Left lung (tissue), 10 donors: ENCODE measurements around the gene MYADML2. TPM values are rescaled to one million over a fixed set of nuclear protein-coding genes. Genes with fewer than 3 reads are reported as not detected.
A peak's percentile ranks its signal among the peaks of the same experiment; 100 is the strongest.

Source experiments
- ATAC-seq: fragments of 200-7000 bp; cut with Tn5 transposase; one replicate; pipeline ENCODE4 v1.9.1; 2020; ENCODE audit warnings: moderate library complexity
- DNase-seq, 4 donors: peaks; one replicate each; pipeline ENCODE4 v3.0.0-alpha.2; 2013 to 2020
- H3K27ac ChIP-seq, 2 donors: fragments of 200-600 bp; sonication (generic) in 1 of 2; one replicate each; pipeline versions ENCODE4 v1.5.0 to v1.8.0; 2020 to 2021
- H3K27me3 ChIP-seq, 2 donors: fragments of 200-600 bp; sonication (generic) in 1 of 2; one replicate each; pipeline versions ENCODE4 v1.5.0 to v1.8.0; 2020 to 2021
- H3K36me3 ChIP-seq, 2 donors: fragments of 200-600 bp; sonication (generic) in 1 of 2; one replicate each; pipeline versions ENCODE4 v1.5.0 to v1.8.0; 2020 to 2021
- H3K4me1 ChIP-seq, 2 donors: fragments of 200-600 bp; one replicate each; pipeline ENCODE4 v1.8.0; 2021
- H3K4me3 ChIP-seq, 2 donors: fragments of 200-600 bp; sonication (generic) in 1 of 2; one replicate each; pipeline versions ENCODE4 v1.5.0 to v1.8.0; 2020 to 2021; ENCODE audit warnings: mild to moderate bottlenecking in 1 of 2
- H3K9me3 ChIP-seq, 2 donors: fragments of 200-600 bp; sonication (generic) in 1 of 2; one replicate each; pipeline versions ENCODE4 v1.5.0 to v1.8.0; 2020 to 2021
- intact Hi-C, 2 donors: fragments of 100-400 bp; cut with DNase I; formaldehyde crosslinking; loops; one replicate each; pipeline versions ENCODE4 v1.11.2 to v1.14.2; 2022
- polyA plus RNA-seq, 6 donors: library from polyadenylated mRNA; unstranded; fragments of 120-200 nt; gene quantifications; one replicate each; pipeline ENCODE4 v1.2.1, GENCODE V29; 2013; ENCODE audit not compliant: insufficient read length in 6 of 6
- total RNA-seq, 2 donors: library from RNA; stranded (reverse); fragmentation: NEBNext Ultra II Directional; extraction: Animal tissue kit (Norgen Biotek cat#: 25700); gene quantifications; one replicate each; pipeline ENCODE4 v1.2.1, GENCODE V29; 2021
- TF ChIP-seq, protein P1 (sequence below), 2 donors: fragments of 200-600 bp; sonication (generic) in 1 of 2; IDR thresholded peaks; one replicate each; pipeline versions ENCODE4 v1.5.0 to v1.8.0; 2021; ENCODE audit warnings: antibody characterized with exemption in 2 of 2
- donor health status: DM: no; HTN: yes; CAD: no.
- donor health status: DM: no; HTN: no; CAD: no.

Gene MYADML2
- total and polyA plus RNA-seq, 8 donors, result 0.08 to 0.20 (median 0.09) TPM; not detected in 3

DNA sequence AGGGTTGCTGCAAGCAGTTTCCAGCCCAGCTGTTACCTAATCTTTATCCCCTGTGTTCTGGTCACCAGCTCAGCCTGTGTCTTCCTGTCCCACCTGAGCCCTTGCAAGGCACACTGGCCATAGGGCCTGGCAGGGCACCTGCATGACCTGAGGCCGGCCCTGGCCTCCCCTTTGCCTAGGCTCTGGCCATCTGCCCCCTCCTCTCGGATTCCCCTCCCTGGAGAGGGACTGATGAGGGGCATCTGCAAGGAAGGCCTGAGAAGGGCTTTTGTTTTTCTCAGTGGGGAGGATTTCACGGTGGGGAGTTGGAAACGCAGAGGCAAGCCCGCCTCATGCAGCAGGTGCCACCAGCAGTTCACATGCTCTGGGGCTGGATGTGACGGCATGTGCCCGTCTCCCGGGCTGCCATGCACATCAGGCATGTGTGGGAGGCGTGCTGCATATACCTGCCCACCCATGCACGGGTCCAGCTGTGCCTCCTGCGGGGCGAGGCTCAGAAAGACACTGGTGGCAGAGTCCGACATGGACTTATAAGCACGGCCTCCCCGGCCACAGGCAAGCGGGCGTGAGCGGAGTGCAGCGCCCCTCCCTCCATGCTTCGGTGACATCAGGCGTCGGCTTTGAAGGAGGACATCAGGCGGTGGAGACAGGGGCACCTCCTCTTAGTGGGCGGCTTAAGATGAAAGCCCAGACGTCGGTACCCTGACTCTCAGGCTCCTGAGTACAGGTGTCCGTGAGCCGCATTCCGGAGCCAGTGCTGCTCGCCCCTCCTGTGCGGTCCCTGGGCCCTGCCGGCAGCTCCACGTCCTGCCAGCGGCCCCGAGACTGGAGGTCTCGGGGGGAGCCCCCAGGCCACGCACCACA is 46.9 kb upstream of the MYADML2 start:
- Histone ChIP-seq H3K4me3 (no peak overlapping the region), H3K27ac (no peak overlapping the region), H3K9me3 (no peaks in the 10 kb centered on the region), H3K4me1 (peaks cover 18 to 32% of the 10 kb centered on the region in 2 donors), H3K36me3 (peaks cover 0 to 32% of the 10 kb centered on the region in 2 donors), H3K27me3 (no peaks in the 10 kb centered on the region)
- intact Hi-C loops, result no loop called here
- ATAC-seq (no peak), DNase-seq (peak in 1 of 4 donors; percentile 59)
- TF ChIP-seq, protein P1, sequence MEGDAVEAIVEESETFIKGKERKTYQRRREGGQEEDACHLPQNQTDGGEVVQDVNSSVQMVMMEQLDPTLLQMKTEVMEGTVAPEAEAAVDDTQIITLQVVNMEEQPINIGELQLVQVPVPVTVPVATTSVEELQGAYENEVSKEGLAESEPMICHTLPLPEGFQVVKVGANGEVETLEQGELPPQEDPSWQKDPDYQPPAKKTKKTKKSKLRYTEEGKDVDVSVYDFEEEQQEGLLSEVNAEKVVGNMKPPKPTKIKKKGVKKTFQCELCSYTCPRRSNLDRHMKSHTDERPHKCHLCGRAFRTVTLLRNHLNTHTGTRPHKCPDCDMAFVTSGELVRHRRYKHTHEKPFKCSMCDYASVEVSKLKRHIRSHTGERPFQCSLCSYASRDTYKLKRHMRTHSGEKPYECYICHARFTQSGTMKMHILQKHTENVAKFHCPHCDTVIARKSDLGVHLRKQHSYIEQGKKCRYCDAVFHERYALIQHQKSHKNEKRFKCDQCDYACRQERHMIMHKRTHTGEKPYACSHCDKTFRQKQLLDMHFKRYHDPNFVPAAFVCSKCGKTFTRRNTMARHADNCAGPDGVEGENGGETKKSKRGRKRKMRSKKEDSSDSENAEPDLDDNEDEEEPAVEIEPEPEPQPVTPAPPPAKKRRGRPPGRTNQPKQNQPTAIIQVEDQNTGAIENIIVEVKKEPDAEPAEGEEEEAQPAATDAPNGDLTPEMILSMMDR (IDR thresholded peaks at IDR 0.05), result no peak

DNA sequence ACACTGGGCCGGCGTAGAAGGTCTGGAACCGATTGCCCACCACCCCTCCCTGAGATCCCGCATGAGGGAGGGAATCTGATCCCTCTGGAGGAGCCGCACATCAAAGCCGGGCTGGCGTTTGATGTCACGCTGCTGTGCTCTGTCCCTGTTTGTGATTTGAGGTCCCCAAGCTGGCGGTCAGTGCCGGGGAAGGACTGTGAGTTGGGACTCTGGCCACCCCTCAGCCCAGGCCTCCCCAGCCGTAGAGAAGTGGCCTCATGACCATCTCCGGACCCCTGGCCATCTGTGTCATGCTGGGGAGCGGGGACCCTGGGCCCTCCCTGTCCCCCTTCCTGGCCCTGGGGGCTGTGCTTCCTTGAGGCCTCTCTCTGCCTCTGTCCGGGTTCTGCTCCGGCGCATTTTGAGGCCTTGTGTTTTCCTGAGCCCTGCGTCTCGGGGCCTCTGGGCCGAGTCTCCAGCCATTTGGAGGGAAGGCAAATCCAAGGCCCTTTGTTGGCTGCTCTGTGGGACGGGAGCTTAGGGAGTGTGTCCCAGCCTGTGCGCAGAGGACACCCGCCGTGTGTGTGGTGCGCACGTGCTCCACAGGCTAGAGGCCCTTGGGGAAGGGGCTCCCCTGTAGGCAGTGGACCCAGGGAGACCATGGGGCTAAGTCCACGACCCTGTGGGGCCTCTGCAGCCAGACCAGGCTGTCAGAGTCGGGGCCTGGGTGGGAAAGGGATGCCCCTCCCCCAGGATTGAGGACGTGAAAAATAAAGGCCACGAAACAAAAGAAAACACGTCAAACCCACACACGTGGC is 45.5 kb upstream of the MYADML2 start:
- H3K36me3 ChIP-seq, result peaks cover 0 to 35% of the 10 kb centered on the region in 2 donors
- intact Hi-C loops, result no loop called here
- no peaks in the 10 kb centered on the region for H3K9me3 ChIP-seq
- H3K4me3 ChIP-seq, result no peak overlapping the region
- TF ChIP-seq, protein P1 (IDR thresholded peaks at IDR 0.05), result no peak
- H3K27ac ChIP-seq, result peak overlapping the region; percentile 20 to 63
- H3K4me1 ChIP-seq, result peaks cover 18 to 32% of the 10 kb centered on the region in 2 donors
- peak; percentile 0 for ATAC-seq
- DNase-seq, result peak in 2 of 4 donors; percentile 64 to 67
- H3K27me3 ChIP-seq, result no peaks in the 10 kb centered on the region

DNA sequence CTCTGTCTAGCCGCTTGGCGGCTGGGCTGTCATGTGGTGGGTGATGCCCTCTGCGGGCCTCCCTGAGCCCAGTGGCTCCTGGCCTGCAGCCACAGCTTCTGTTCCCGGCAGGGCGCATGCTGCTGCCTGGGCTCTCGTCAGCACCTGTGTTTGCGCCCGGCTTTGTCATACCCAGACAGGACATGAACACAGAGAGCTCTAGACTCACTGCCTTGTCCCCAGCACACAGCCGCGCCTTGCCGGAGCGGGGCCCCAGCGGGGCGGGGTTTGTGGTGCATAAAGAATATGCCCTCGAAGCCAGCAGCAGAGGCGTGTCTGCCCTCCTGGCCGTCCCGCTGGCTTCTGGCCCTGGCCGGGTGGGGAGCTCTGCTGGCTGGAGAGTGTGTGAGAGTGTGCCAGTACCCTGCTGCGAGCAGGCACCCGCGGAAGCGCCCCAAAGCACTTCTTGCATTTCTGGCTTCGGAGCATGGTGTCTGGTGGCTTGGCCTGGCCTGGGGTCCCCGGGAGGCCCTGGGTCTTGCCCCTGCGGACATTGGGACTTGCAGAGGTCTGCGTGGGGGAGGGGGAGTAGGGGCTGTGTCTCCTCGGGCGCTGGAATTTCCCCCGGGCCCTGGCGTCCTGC is 44.8 kb upstream of the MYADML2 start:
- TF ChIP-seq, protein P1 (IDR thresholded peaks at IDR 0.05), result no peak
- peak; percentile 91 for ATAC-seq
- H3K4me3 ChIP-seq, result no peak overlapping the region
- H3K27ac ChIP-seq, result peak overlapping the region; percentile 20 to 63
- no peaks in the 10 kb centered on the region for H3K9me3 ChIP-seq
- H3K27me3 ChIP-seq, result no peaks in the 10 kb centered on the region
- peaks cover 18 to 32% of the 10 kb centered on the region in 2 donors for H3K4me1 ChIP-seq
- peaks cover 0 to 37% of the 10 kb centered on the region in 2 donors for H3K36me3 ChIP-seq
- peak in 3 of 4 donors; percentile 80 to 95 (median 89) for DNase-seq
- intact Hi-C loops, result no loop called here

DNA sequence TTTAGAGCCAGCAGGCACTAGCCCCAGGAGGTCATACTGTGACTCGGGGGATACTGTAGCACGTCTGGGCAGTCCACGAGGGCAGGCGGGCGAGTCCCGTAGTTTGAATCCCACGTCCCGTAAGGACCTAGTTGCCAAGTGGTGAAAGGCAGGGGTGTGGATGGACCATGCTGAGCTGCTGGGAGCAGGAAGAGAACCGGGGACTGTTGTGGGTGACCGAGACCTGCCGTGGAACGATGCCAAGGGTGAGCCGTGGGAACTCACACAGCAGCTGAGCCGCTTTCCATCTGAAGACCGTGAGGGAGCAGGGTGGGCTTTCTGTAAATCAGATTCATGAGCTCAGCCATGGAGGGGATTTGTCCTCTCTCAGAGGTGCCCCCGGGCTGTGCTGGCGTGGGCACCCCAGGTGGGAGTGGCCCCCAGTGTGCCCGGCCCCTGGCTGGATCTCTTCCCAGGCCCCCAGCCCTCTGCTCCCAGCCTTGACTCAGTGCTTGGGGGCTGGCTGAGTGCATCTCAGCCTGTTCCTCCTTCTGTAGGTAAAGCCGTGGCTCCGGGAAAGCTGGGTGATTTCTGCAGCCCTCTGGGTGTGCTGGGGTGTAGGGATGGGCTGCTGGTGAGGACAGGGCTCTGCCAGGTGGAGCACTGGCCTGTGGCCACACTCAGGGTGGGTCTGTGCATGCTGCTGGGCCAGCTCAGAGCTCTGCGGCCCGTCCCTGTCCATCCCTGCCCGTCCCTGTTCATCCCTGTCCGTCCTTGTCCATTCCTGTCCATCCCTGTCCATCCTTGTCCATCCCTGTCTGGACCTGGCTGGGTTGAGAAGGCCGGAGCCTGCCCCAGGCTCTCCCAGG is 44.0 kb upstream of the MYADML2 start:
- no peak for ATAC-seq
- intact Hi-C loops, result no loop called here
- H3K27me3 ChIP-seq, result no peaks in the 10 kb centered on the region
- peaks cover 0 to 38% of the 10 kb centered on the region in 2 donors for H3K36me3 ChIP-seq
- TF ChIP-seq, protein P1 (IDR thresholded peaks at IDR 0.05), result no peak
- H3K4me3 ChIP-seq, result no peak overlapping the region
- peak overlapping the region; percentile 20 to 63 for H3K27ac ChIP-seq
- no peaks in the 10 kb centered on the region for H3K9me3 ChIP-seq
- peak in 1 of 4 donors; percentile 75 for DNase-seq
- peaks cover 18 to 32% of the 10 kb centered on the region in 2 donors for H3K4me1 ChIP-seq
